H1 (cell line): ENCODE measurements around the gene KRTAP10-12. TPM values are rescaled to one million over a fixed set of nuclear protein-coding genes. Genes with fewer than 3 reads are reported as not detected.

Source experiments
- CTCF ChIA-PET: fragments of 300-600 bp; sonication (Branson Sonifier 250); formaldehyde crosslinking; loops from one replicate; lab custom pipeline; 2021; ENCODE audit not compliant: partially characterized antibody; lab: Charles Lee
- POLR2A ChIA-PET: fragments of 300-600 bp; sonication (Branson Sonifier 250); formaldehyde crosslinking; loops from one replicate; lab custom pipeline; 2021; ENCODE audit warnings: inconsistent platforms; ENCODE audit not compliant: partially characterized antibody; lab: Charles Lee
- DNase-seq, 2 experiments: peaks; one replicate each; pipeline versions ENCODE4 v3.0.0 to v3.0.0-alpha.2; 2010 to 2022; ENCODE audit warnings: low spot score in 2 of 2, low read depth in 1 of 2, mixed read lengths in 1 of 2
- FAIRE-seq: peaks from 2 replicates; lab custom pipeline; 2011; peaks lifted over from hg19 to GRCh38; lab: Jason Lieb, UNC
- H2AFZ ChIP-seq: 2 replicates; pipeline ENCODE4 v1.8.1; 2012; ENCODE audit warnings: low read length, inconsistent platforms
- H2AK5ac ChIP-seq: 2 replicates; pipeline ENCODE4 v1.6.1; 2013; ENCODE audit warnings: low read depth, low read length
- H2BK120ac ChIP-seq: replicated peaks from 2 replicates; pipeline ENCODE3; 2013; ENCODE audit warnings: low read depth, low read length, inconsistent platforms
- H2BK12ac ChIP-seq: 2 replicates; pipeline ENCODE4 v1.6.1; 2013; ENCODE audit warnings: low read depth, low read length
- H2BK15ac ChIP-seq: 2 replicates; pipeline ENCODE4 v1.6.1; 2013; ENCODE audit warnings: low read length
- H2BK20ac ChIP-seq: 2 replicates; pipeline ENCODE4 v1.6.1; 2013; ENCODE audit warnings: low read length
- H2BK5ac ChIP-seq: 2 replicates; pipeline ENCODE4 v1.6.1; 2013; ENCODE audit warnings: low read depth, low read length
- H3K14ac ChIP-seq: 2 replicates; pipeline ENCODE4 v1.6.1; 2013; ENCODE audit warnings: inconsistent platforms; ENCODE audit not compliant: insufficient read length
- H3K18ac ChIP-seq: 2 replicates; pipeline ENCODE4 v1.6.1; 2013; ENCODE audit warnings: low read length; ENCODE audit errors: extremely low read depth
- H3K23ac ChIP-seq: 2 replicates; pipeline ENCODE4 v1.6.1; 2013; ENCODE audit warnings: inconsistent platforms; ENCODE audit not compliant: insufficient read length
- H3K23me2 ChIP-seq: 2 replicates; pipeline ENCODE4 v1.6.1; 2013; ENCODE audit warnings: low read depth, low read length
- H3K27ac ChIP-seq: 2 replicates; pipeline ENCODE4 v1.6.1; 2011; ENCODE audit warnings: low read depth, low read length, inconsistent platforms
- H3K27me3 ChIP-seq, 4 experiments: replicated peaks in 1 of 4; 1 replicate in 1 of 4; 2 replicates in 3 of 4; pipeline versions ENCODE4 v1.6.1 to v1.8.1; 2011 to 2013; ENCODE audit warnings: low read length in 3 of 4, mild to moderate bottlenecking in 3 of 4, inconsistent platforms in 2 of 4, mixed read lengths in 2 of 4, moderate library complexity in 1 of 4; ENCODE audit not compliant: control insufficient read depth in 3 of 4, insufficient read depth in 3 of 4; ENCODE audit errors: extremely low read depth in 1 of 4
- H3K36me3 ChIP-seq, 4 experiments: 2 replicates each; pipeline versions ENCODE4 v1.6.1 to v1.8.1; 2011 to 2013; ENCODE audit warnings: mild to moderate bottlenecking in 4 of 4, low read length in 3 of 4, moderate library complexity in 2 of 4, control low read depth in 1 of 4, inconsistent platforms in 1 of 4; ENCODE audit not compliant: insufficient read depth in 4 of 4, control insufficient read depth in 2 of 4
- H3K4ac ChIP-seq: replicated peaks from 2 replicates; pipeline ENCODE3; 2013; ENCODE audit warnings: low read length, low read depth, mixed read lengths, inconsistent platforms; ENCODE audit not compliant: insufficient read length
- H3K4me1 ChIP-seq, 4 experiments: replicated peaks in 1 of 4; 1 replicate in 1 of 4; 2 replicates in 3 of 4; pipeline versions ENCODE4 v1.6.1 to v1.8.1; 2011 to 2013; ENCODE audit warnings: low read length in 3 of 4, inconsistent platforms in 2 of 4, mixed read lengths in 1 of 4; ENCODE audit not compliant: insufficient read depth in 4 of 4, control insufficient read depth in 3 of 4
- H3K4me2 ChIP-seq, 2 experiments: 2 replicates each; pipeline versions ENCODE4 v1.6.1 to v1.8.1; 2011 to 2013; ENCODE audit warnings: low read depth in 2 of 2, low read length in 2 of 2, control low read depth in 1 of 2, inconsistent platforms in 1 of 2, mild to moderate bottlenecking in 1 of 2; ENCODE audit not compliant: insufficient read depth in 1 of 2
- H3K4me3 ChIP-seq, 4 experiments: fragments of 200-600, 300-600 bp in 1 of 4; sonication (generic), shearing (Covaris generic), sonication (Bioruptor Twin) in 1 of 4; 2 replicates each; pipeline versions ENCODE4 v1.5.1 to v1.8.1; 2011 to 2016; ENCODE audit warnings: low read length in 4 of 4, low read depth in 3 of 4, control low read depth in 2 of 4, inconsistent platforms in 2 of 4, mild to moderate bottlenecking in 2 of 4, mixed read lengths in 1 of 4, moderate library complexity in 1 of 4; ENCODE audit not compliant: insufficient read depth in 2 of 4; ENCODE audit errors: extremely low read depth in 1 of 4
- H3K56ac ChIP-seq: replicated peaks from 2 replicates; pipeline ENCODE3; 2013; ENCODE audit warnings: low read depth, mild to moderate bottlenecking, mixed read lengths, low read length, inconsistent platforms; ENCODE audit not compliant: insufficient read length
- H3K79me1 ChIP-seq: 2 replicates; pipeline ENCODE4 v1.6.1; 2013; ENCODE audit warnings: low read depth, low read length, control low read depth
- H3K79me2 ChIP-seq, 2 experiments: 2 replicates each; pipeline versions ENCODE4 v1.6.1 to v1.8.1; 2012 to 2013; ENCODE audit warnings: low read length in 2 of 2, mild to moderate bottlenecking in 2 of 2, inconsistent platforms in 1 of 2; ENCODE audit not compliant: insufficient read depth in 2 of 2, control insufficient read depth in 1 of 2
- H3K9ac ChIP-seq, 4 experiments: replicated peaks in 1 of 4; 1 replicate in 1 of 4; 2 replicates in 3 of 4; pipeline versions ENCODE4 v1.6.1 to v1.8.1; 2011 to 2013; ENCODE audit warnings: low read depth in 3 of 4, low read length in 3 of 4, control low read depth in 2 of 4, mild to moderate bottlenecking in 2 of 4, moderate library complexity in 2 of 4, inconsistent platforms in 1 of 4; ENCODE audit errors: extremely low read depth in 1 of 4
- H3K9me3 ChIP-seq, 2 experiments: 2 replicates each; pipeline versions ENCODE4 v1.6.1 to v1.8.1; 2012 to 2013; ENCODE audit warnings: mild to moderate bottlenecking in 2 of 2, moderate library complexity in 2 of 2, control low read depth in 1 of 2, inconsistent platforms in 1 of 2, low read depth in 1 of 2, low read length in 1 of 2, mixed read lengths in 1 of 2; ENCODE audit not compliant: insufficient read depth in 2 of 2
- H4K20me1 ChIP-seq, 2 experiments: replicated peaks in 1 of 2; 2 replicates each; pipeline versions ENCODE3 to v1.8.1; 2011 to 2013; ENCODE audit warnings: inconsistent platforms in 2 of 2, low read length in 2 of 2, mild to moderate bottlenecking in 1 of 2; ENCODE audit not compliant: insufficient read depth in 2 of 2, control insufficient read depth in 1 of 2
- H4K5ac ChIP-seq: 2 replicates; pipeline ENCODE4 v1.6.1; 2013; ENCODE audit warnings: low read length, low read depth, mixed read lengths, inconsistent platforms; ENCODE audit not compliant: insufficient read length
- H4K8ac ChIP-seq: 2 replicates; pipeline ENCODE4 v1.8.0; 2013; ENCODE audit warnings: mild to moderate bottlenecking, moderate library complexity, low read length, inconsistent platforms; ENCODE audit not compliant: insufficient read depth; ENCODE audit errors: extremely low read depth
- H4K91ac ChIP-seq: replicated peaks from 2 replicates; pipeline ENCODE3; 2013; ENCODE audit warnings: low read length, mixed read lengths, inconsistent platforms; ENCODE audit not compliant: insufficient read length
- BCL11A ChIP-seq, 2 experiments: IDR thresholded peaks; one replicate each; pipeline ENCODE4 v1.6.1; 2011; ENCODE audit warnings: low read depth in 2 of 2, low read length in 2 of 2, mild to moderate bottlenecking in 2 of 2
- CBX5 ChIP-seq: fragments of 300-800, 300-1000 bp; sonication (generic); IDR thresholded peaks from 2 replicates; pipeline ENCODE4 v1.7.1; 2016; ENCODE audit warnings: antibody characterized with exemption, low read length, low read depth
- CHD2 ChIP-seq: IDR thresholded peaks from 2 replicates; pipeline ENCODE4 v1.6.1; 2012; ENCODE audit warnings: low read length, improper control_type of control experiment
- GTF2F1 ChIP-seq: IDR thresholded peaks from 2 replicates; pipeline ENCODE4 v1.6.1; 2012; ENCODE audit warnings: low read depth, low read length, improper control_type of control experiment, borderline replicate concordance
- HDAC2 ChIP-seq, 2 experiments: fragments of 300-600 bp in 1 of 2; sonication (generic) in 1 of 2; IDR thresholded peaks; 2 replicates each; pipeline ENCODE4 v1.6.1; 2011 to 2012; ENCODE audit warnings: low read depth in 2 of 2, low read length in 2 of 2, mild to moderate bottlenecking in 2 of 2, moderate library complexity in 2 of 2, borderline replicate concordance in 1 of 2, inconsistent platforms in 1 of 2
- JUN ChIP-seq: IDR thresholded peaks from 2 replicates; pipeline ENCODE4 v1.6.1; 2011; ENCODE audit warnings: low read depth, mild to moderate bottlenecking, improper control_type of control experiment, low read length
- KDM5A ChIP-seq: fragments of 200-600 bp; IDR thresholded peaks from 2 replicates; pipeline ENCODE4 v1.7.1; 2012; ENCODE audit warnings: mild to moderate bottlenecking, low read length, inconsistent platforms, mixed read lengths
- PHF8 ChIP-seq: fragments of 200-600 bp; sonication (generic); conservative IDR thresholded peaks from 2 replicates; pipeline ENCODE4 v1.7.1; 2012; ENCODE audit warnings: low read depth, mild to moderate bottlenecking, inconsistent platforms, low read length, moderate library complexity
- SP2 ChIP-seq: IDR thresholded peaks from 2 replicates; pipeline ENCODE4 v1.6.1; 2012; ENCODE audit warnings: mild to moderate bottlenecking, low read length, inconsistent platforms
- SP4 ChIP-seq: IDR thresholded peaks from 2 replicates; pipeline ENCODE4 v1.6.1; 2012; ENCODE audit warnings: low read length, inconsistent platforms
- TBP ChIP-seq: IDR thresholded peaks from 2 replicates; pipeline ENCODE4 v1.6.1; 2011; ENCODE audit warnings: low read depth, low read length, improper control_type of control experiment
- WGBS, 2 experiments: shearing (Covaris generic) in 1 of 2; methylation state at CpG; one replicate each; pipeline versions ENCODE4 v1.1.6 to v1.1.7; 2013 to 2015; ENCODE audit warnings: low lambda C conversion rate in 2 of 2, mixed read lengths in 2 of 2, inconsistent platforms in 1 of 2, low coverage in 1 of 2, missing lambda C conversion rate in 1 of 2; ENCODE audit not compliant: insufficient replicate concordance in 2 of 2, insufficient coverage in 1 of 2, insufficient read length in 1 of 2; ENCODE audit errors: extremely low coverage in 1 of 2, missing lambda C conversion rate in 1 of 2; 5-methylcytosine and 5-hydroxymethylcytosine counted together
- polyA plus RNA-seq, 7 experiments: library from polyadenylated mRNA; depleted of rRNA in 3 of 7; stranded (reverse) in 5 of 7; unstranded in 2 of 7; fragments of >200 nt in 5 of 7; fragments of 200-250 nt in 2 of 7; gene quantifications; 1 replicate in 5 of 7; 2 replicates in 1 of 7; 4 replicates in 1 of 7; pipeline versions ENCODE4 v1.2.1 to v1.2.3, GENCODE V29; 2011 to 2013; ENCODE audit warnings: missing spikeins in 2 of 7, mixed read lengths in 2 of 7
- total RNA-seq: library from RNA; stranded (reverse); fragmentation: NEBNext Ultra II Directional; extraction: Animal tissue kit (Norgen Biotek cat#: 25700); gene quantifications from 2 replicates; pipeline ENCODE4 v1.2.1, GENCODE V29; 2021
- TF ChIP-seq, protein P1 (sequence below): IDR thresholded peaks from 2 replicates; pipeline ENCODE4 v1.6.1; 2012; ENCODE audit warnings: low read length, inconsistent platforms

The KRTAP10-12 gene
- total and polyA plus RNA-seq, 2 of the 8 experiments (the other 6 are each of a cell fraction or from before 2014, with no cell fraction given): not detected

DNA sequence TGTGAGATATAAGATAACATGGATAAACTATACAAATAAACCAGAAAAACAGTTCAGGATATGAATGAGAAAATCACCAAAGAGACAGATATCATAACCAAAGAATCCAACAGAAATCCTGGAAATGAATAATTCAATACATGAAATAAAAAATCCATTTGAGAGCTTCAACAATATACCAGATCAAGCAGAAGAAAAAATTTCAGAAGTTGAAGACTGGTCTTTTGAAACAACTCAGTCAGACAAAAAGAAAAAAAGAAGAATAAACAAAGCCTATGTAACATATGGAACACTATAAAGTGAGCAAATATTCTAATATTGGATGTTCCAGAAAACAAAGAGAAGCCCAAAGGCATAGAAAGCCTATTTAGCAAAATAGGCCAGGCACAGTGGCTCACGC is 25.1 kb upstream of the KRTAP10-12 start:
- Histone ChIP-seq H3K18ac (no peak overlapping the region), H3K9me3 (peaks cover 19 to 24% of the 10 kb centered on the region in 2 experiments), H3K4me3 (no peak overlapping the region), H2BK120ac (no peak overlapping the region), H4K20me1 (no peaks in the 10 kb centered on the region), H3K4ac (no peak overlapping the region), H2BK12ac (no peak overlapping the region), H3K23ac (no peak overlapping the region), H3K4me1 (no peaks in the 10 kb centered on the region), H3K27me3 (no peaks in the 10 kb centered on the region), H2BK15ac (no peak overlapping the region), H4K5ac (no peak overlapping the region), H2AFZ (no peak overlapping the region), H3K79me1 (no peaks in the 10 kb centered on the region), H3K9ac (no peak overlapping the region), H2BK5ac (no peak overlapping the region), H3K23me2 (no peaks in the 10 kb centered on the region), H3K79me2 (no peaks in the 10 kb centered on the region; a peak in 1 of 4 replicates), H3K36me3 (no peaks in the 10 kb centered on the region), H4K91ac (no peak overlapping the region), H3K27ac (no peak overlapping the region), H3K14ac (no peak overlapping the region), H4K8ac (no peak overlapping the region), H3K4me2 (no peak overlapping the region), H2BK20ac (no peak overlapping the region), H3K56ac (no peak overlapping the region), H2AK5ac (no peak overlapping the region)
- POLR2A ChIA-PET: interaction anchor here (1.7 kb wide), 1 partner anchor 8 kb away, joined by 4 read pairs; no protein-coding TSS in a partner anchor
- FAIRE-seq (no peak), DNase-seq (no peak)
- CTCF ChIA-PET: no interaction called here
- TF ChIP-seq CBX5 (no peak), HDAC2 (IDR thresholded peaks at IDR 0.05; ENCODE audit: borderline replicate concordance in 1 of 2, low read depth in 2 of 2, low read length in 2 of 2) (no peak), PHF8 (no peak), GTF2F1 (no peak), TBP (no peak), SP4 (no peak), KDM5A (no peak), BCL11A (IDR thresholded peaks at IDR 0.05; ENCODE audit: low read depth in 2 of 2, low read length in 2 of 2) (no peak), SP2 (no peak), JUN (no peak), CHD2 (no peak)
- TF ChIP-seq, protein P1, sequence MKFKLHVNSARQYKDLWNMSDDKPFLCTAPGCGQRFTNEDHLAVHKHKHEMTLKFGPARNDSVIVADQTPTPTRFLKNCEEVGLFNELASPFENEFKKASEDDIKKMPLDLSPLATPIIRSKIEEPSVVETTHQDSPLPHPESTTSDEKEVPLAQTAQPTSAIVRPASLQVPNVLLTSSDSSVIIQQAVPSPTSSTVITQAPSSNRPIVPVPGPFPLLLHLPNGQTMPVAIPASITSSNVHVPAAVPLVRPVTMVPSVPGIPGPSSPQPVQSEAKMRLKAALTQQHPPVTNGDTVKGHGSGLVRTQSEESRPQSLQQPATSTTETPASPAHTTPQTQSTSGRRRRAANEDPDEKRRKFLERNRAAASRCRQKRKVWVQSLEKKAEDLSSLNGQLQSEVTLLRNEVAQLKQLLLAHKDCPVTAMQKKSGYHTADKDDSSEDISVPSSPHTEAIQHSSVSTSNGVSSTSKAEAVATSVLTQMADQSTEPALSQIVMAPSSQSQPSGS: no peak
- WGBS, 2 experiments: 87% methylated on average over 1 of the region's 1 CpG; no CpG with 5 or more reads in 1 of the 2 experiments
